ENCODE measurements around the gene ITK.

ITK gene

DNA sequence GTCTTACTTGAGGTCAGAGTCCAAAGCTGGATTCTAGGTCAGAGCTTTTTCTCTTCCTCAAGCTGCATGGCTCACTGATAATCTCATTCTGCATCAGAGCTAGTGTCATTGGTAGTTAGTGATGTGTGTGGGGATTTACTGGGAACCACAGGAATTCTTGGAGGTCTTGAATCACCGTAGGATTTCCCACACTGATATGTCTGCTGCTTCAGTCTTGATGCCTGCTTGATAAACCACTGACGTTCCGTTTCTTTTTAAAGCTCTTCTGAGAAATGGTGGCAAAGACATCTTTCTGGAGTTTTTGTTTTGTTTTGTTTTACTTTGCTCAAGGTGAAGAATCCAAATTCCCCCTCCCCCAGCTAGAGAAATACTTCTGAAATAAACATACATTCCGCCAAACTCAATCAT lies 13.4 kb upstream of the ITK start:
- no peak for TF ChIP-seq YY1 (IDR thresholded peaks at IDR 0.05; ENCODE audit: low read depth)
- TF ChIP-seq TAF1 (IDR thresholded peaks at IDR 0.05; ENCODE audit: low read depth) = no peak
- TF ChIP-seq NFIC (IDR thresholded peaks at IDR 0.05) = no peak
- TF ChIP-seq EP300 (IDR thresholded peaks at IDR 0.05; ENCODE audit: borderline replicate concordance) = no peak
- no peak for TF ChIP-seq EGR1 (IDR thresholded peaks at IDR 0.05)
- TF ChIP-seq RAD21 (IDR thresholded peaks at IDR 0.05; ENCODE audit: low read depth) = no peak
- TF ChIP-seq FOXM1 (IDR thresholded peaks at IDR 0.05; ENCODE audit: borderline replicate concordance, low read depth) = no peak
- TF ChIP-seq CEBPB (IDR thresholded peaks at IDR 0.05) = no peak
- TF ChIP-seq, protein P1, sequence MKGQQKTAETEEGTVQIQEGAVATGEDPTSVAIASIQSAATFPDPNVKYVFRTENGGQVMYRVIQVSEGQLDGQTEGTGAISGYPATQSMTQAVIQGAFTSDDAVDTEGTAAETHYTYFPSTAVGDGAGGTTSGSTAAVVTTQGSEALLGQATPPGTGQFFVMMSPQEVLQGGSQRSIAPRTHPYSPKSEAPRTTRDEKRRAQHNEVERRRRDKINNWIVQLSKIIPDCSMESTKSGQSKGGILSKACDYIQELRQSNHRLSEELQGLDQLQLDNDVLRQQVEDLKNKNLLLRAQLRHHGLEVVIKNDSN (IDR thresholded peaks at IDR 0.05) = no peak
- no peak for TF ChIP-seq CREB1 (IDR thresholded peaks at IDR 0.05; ENCODE audit: low read depth)
- no peak for TF ChIP-seq TCF12 (IDR thresholded peaks at IDR 0.05; ENCODE audit: low read depth)
- TF ChIP-seq, protein P2, sequence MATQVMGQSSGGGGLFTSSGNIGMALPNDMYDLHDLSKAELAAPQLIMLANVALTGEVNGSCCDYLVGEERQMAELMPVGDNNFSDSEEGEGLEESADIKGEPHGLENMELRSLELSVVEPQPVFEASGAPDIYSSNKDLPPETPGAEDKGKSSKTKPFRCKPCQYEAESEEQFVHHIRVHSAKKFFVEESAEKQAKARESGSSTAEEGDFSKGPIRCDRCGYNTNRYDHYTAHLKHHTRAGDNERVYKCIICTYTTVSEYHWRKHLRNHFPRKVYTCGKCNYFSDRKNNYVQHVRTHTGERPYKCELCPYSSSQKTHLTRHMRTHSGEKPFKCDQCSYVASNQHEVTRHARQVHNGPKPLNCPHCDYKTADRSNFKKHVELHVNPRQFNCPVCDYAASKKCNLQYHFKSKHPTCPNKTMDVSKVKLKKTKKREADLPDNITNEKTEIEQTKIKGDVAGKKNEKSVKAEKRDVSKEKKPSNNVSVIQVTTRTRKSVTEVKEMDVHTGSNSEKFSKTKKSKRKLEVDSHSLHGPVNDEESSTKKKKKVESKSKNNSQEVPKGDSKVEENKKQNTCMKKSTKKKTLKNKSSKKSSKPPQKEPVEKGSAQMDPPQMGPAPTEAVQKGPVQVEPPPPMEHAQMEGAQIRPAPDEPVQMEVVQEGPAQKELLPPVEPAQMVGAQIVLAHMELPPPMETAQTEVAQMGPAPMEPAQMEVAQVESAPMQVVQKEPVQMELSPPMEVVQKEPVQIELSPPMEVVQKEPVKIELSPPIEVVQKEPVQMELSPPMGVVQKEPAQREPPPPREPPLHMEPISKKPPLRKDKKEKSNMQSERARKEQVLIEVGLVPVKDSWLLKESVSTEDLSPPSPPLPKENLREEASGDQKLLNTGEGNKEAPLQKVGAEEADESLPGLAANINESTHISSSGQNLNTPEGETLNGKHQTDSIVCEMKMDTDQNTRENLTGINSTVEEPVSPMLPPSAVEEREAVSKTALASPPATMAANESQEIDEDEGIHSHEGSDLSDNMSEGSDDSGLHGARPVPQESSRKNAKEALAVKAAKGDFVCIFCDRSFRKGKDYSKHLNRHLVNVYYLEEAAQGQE (IDR thresholded peaks at IDR 0.05; ENCODE audit: low read depth) = no peak
- no peak for TF ChIP-seq ZBTB7A (IDR thresholded peaks at IDR 0.05; ENCODE audit: low read depth)
- TF ChIP-seq TEAD4 (IDR thresholded peaks at IDR 0.05) = no peak
- TF ChIP-seq MAX (IDR thresholded peaks at IDR 0.05) = no peak

- TF ChIP-seq EGR1 (IDR thresholded peaks at IDR 0.05) = no peak
- no peak for TF ChIP-seq YY1 (IDR thresholded peaks at IDR 0.05; ENCODE audit: low read depth)
- no peak for TF ChIP-seq FOXM1 (IDR thresholded peaks at IDR 0.05; ENCODE audit: borderline replicate concordance, low read depth)
- no peak for TF ChIP-seq MAX (IDR thresholded peaks at IDR 0.05)
- TF ChIP-seq ZBTB7A (IDR thresholded peaks at IDR 0.05; ENCODE audit: low read depth) = no peak
- TF ChIP-seq TCF12 (IDR thresholded peaks at IDR 0.05; ENCODE audit: low read depth) = no peak
- TF ChIP-seq RAD21 (IDR thresholded peaks at IDR 0.05; ENCODE audit: low read depth) = no peak
- no peak for TF ChIP-seq NFIC (IDR thresholded peaks at IDR 0.05)
- TF ChIP-seq EP300 (IDR thresholded peaks at IDR 0.05; ENCODE audit: borderline replicate concordance) = no peak
- TF ChIP-seq, protein P2 (IDR thresholded peaks at IDR 0.05; ENCODE audit: low read depth) = no peak
- TF ChIP-seq CEBPB (IDR thresholded peaks at IDR 0.05) = no peak
These were observed 12.4 kb upstream of the ITK start for GRCh38 chr5:157168286-157168685.

- no peak for TF ChIP-seq CREB1 (IDR thresholded peaks at IDR 0.05; ENCODE audit: low read depth)
- TF ChIP-seq, protein P1 (IDR thresholded peaks at IDR 0.05) = no peak
- no peak for TF ChIP-seq RAD21 (IDR thresholded peaks at IDR 0.05; ENCODE audit: low read depth)
- no peak for TF ChIP-seq ZBTB7A (IDR thresholded peaks at IDR 0.05; ENCODE audit: low read depth)
- TF ChIP-seq, protein P2 (IDR thresholded peaks at IDR 0.05; ENCODE audit: low read depth) = no peak
- TF ChIP-seq TCF12 (IDR thresholded peaks at IDR 0.05; ENCODE audit: low read depth) = no peak
- no peak for TF ChIP-seq TEAD4 (IDR thresholded peaks at IDR 0.05)
- TF ChIP-seq EP300 (IDR thresholded peaks at IDR 0.05; ENCODE audit: borderline replicate concordance) = no peak
- no peak for TF ChIP-seq FOXM1 (IDR thresholded peaks at IDR 0.05; ENCODE audit: borderline replicate concordance, low read depth)
- no peak for TF ChIP-seq YY1 (IDR thresholded peaks at IDR 0.05; ENCODE audit: low read depth)
- no peak for TF ChIP-seq MAX (IDR thresholded peaks at IDR 0.05)
- TF ChIP-seq TAF1 (IDR thresholded peaks at IDR 0.05; ENCODE audit: low read depth) = no peak
- no peak for TF ChIP-seq EGR1 (IDR thresholded peaks at IDR 0.05)
- no peak for TF ChIP-seq CEBPB (IDR thresholded peaks at IDR 0.05)
- TF ChIP-seq NFIC (IDR thresholded peaks at IDR 0.05) = no peak
These were observed 8.2 kb upstream of the ITK start for GRCh38 chr5:157172403-157172802.

- TF ChIP-seq, protein P1 (IDR thresholded peaks at IDR 0.05) = no peak
- TF ChIP-seq, protein P2 (IDR thresholded peaks at IDR 0.05; ENCODE audit: low read depth) = no peak
- TF ChIP-seq CREB1 (IDR thresholded peaks at IDR 0.05; ENCODE audit: low read depth) (no peak), YY1 (IDR thresholded peaks at IDR 0.05; ENCODE audit: low read depth) (no peak), FOXM1 (IDR thresholded peaks at IDR 0.05; ENCODE audit: borderline replicate concordance, low read depth) (no peak), TEAD4 (IDR thresholded peaks at IDR 0.05) (no peak), MAX (IDR thresholded peaks at IDR 0.05) (no peak), NFIC (IDR thresholded peaks at IDR 0.05) (no peak), CEBPB (IDR thresholded peaks at IDR 0.05) (no peak)
These were observed 5.5 kb upstream of the ITK start for GRCh38 chr5:157175071-157175612.

Measured in Ishikawa (cell line).